ENCODE measurements around the gene RCAN3.

Gene RCAN3

DNA sequence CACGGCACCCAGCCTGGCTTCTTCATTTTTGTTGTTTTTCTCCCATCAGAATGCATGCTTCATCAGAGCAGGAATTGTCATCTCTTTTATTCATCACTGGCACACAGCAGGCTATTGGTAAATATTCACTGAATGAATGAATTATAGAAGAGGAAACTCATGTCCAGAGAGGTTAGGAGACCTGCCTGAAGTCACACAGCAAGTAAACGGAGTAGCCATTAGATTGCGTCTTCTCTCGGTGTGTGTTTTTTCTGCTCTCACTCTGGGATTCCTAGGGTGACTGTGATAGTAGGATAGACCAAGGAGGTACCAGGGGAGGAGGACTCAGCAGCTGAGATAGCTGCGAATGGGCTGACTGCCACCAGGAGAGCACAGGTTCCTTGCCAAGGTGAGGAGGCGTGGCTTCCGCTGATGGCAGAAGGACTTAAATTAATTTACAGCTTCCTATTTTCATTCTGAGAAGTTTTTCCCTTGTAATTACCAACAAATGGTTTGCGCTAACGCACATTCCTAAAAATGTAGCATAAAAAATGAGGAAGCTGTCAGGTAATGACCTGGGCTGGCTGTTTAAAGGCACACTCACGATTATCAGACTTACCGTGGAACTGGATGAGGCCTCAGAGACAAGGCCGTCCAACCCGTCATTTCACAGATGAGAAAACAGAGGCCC is 48.8 kb downstream of the RCAN3 start:
- DNase-seq (ENCODE audit: low read depth in 2 of 2): no peak

- DNase-seq (ENCODE audit: low read depth in 2 of 2): no peak
These were observed 49.4 kb downstream of the RCAN3 start for GRCh38 chr1:24551960-24552571.

DNA sequence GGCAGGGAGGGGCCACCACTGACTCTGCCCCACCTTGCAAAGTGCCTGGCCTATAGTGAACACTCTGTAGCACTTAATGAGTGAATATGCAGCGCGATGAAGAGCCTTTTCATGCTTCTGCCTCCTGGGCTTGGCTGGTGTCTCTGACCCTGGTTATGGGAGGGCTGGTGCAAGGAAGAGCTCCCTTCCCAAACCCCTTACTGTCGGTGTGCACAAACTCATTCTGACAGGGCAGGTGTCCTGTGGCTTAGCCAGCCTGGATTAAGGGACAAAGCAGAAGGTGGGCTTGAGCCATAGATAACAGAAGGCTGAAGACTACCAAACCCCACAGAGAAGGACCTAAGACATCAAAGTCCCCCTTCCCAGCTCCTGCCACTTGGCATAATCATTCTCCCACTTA is 51.3 kb downstream of the RCAN3 start:
- no peak for DNase-seq (ENCODE audit: low read depth in 2 of 2)

DNA sequence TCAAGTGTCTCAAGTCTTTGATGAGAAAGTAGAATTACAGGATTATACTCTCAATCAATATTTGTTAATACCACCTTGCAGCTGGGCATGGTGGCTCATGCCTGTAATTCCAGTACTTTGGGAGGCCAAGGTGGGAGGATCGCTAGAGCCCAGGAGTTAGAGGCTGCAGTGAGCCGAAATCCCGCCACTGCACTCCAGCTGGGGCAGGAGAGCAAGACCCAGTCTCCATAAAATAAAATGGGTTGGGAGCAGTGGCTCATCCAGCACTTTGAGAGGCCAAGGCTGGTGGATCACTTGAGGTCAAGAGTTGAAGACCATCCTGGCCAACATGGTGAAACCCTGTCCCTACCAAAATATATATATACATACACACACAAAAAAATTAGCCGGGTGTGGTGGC is 52.1 kb downstream of the RCAN3 start:
- DNase-seq (ENCODE audit: low read depth in 2 of 2): no peak

DNA sequence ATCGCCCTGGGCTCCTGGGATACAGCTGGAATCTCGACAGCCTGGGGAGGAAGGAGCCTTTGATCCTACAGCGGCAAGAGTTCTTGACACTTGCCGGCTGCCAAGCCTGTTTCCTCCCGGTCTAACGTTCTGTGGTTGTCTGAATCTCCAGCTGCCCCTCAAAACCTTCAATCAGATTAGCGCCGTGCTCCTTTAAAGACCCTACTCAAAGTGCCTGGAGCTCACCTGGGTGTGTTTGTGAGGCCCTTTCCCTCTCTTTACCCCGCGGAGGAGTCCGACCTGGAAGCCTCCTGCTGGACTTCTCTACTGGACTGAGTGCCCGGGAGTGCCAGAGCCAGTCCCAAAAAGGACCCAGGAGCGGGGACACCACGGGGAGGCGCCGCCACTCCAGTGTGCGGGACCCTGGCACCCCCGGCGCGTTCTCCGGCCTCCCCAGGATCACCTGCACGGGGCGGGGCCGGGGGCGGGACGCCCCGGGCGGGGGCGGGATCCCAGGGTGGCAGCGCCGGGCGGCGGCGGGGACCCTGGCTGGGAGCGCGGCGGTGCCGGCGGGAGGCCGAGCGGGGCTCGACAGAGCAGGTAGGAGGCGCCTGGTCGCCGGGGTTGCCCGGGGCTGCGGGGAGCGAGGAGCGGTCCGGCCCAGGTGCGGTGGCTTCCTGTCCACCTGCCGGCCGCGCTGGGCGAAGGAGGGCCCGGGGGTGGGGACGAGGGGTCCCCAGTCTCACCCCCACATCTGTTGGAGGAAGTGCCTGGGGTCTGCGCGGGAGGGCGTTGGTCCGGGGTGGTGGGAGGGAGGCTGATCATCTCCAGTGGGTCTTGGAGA is 53.2 kb downstream of the RCAN3 start, which contains the start of gene NCMAP:
Gene NCMAP, plus strand, starts transcription at position 497 of the 823 bp plus-strand sequence. CDS start 39,344 bp downstream, outside the sequence.
- no peak for DNase-seq (ENCODE audit: low read depth in 2 of 2)

DNA sequence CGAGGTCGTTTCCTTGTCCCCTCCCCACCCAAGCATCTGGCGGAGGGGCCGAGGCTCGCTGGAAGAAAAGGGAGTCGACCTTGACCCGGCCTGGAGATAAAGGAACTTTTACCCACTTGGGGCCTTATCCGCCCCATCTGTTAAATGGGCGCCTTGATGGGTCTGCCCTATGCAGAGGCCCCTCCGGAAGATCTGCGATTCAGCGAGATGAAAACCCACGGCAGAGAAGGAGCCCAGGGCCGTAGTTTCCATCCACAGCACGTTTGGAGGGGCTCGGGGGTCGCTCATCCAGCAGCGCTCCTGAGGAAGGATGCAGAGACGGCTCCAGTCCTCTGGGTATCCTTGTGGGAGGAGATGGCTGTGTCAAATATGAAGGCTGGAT is 53.8 kb downstream of the RCAN3 start:
- no peak for DNase-seq (ENCODE audit: low read depth in 2 of 2)

- no peak for DNase-seq (ENCODE audit: low read depth in 2 of 2)
These were observed 54.6 kb downstream of the RCAN3 start for GRCh38 chr1:24557220-24557619.

- no peak for DNase-seq (ENCODE audit: low read depth in 2 of 2)
These were observed 55.1 kb downstream of the RCAN3 start for GRCh38 chr1:24557711-24558131.

DNA sequence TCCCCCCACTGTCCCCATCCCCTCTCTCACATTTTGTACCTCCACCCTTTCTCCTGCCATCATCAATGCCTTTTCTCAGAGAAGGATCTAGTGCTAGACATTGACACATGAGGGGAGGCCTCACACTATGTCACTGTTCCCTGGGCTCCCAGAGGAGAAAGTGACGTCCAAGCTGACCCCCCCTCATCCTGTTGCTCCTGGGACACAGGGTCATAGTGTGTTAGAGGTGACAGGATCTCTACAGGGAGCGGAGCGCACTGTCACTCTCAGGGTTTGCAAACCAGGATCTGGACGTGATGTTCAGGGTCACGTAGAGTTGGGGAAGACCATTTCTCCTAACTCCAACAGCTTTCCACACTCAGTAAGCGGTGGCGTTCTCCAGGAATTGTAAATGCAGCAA is 55.8 kb downstream of the RCAN3 start:
- no peak for DNase-seq (ENCODE audit: low read depth in 2 of 2)

GRCh38 chr1:24558902-24559791 is 56.5 kb downstream of the RCAN3 start:
- DNase-seq (ENCODE audit: low read depth in 2 of 2): no peak

DNA sequence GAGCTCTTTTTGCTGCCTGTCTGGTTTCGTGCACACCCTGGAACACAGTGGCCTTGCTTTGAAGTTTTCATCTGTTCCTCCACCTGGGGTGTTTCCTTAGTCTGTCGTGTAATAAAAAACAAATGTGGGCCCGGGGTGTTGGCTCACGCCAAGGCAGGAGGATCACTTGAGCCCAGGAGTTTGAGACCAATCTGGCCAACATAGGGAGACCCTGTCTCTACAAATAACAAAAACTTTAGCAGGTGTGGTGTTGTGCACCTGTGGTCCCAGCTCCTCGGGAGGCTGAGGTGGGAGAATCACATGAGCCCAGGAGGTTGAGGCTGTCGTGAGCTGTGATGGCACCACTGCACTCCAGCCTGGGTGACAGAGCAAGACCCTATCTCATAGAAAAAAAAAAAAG is 57.7 kb downstream of the RCAN3 start:
- DNase-seq (ENCODE audit: low read depth in 2 of 2): no peak

DNA sequence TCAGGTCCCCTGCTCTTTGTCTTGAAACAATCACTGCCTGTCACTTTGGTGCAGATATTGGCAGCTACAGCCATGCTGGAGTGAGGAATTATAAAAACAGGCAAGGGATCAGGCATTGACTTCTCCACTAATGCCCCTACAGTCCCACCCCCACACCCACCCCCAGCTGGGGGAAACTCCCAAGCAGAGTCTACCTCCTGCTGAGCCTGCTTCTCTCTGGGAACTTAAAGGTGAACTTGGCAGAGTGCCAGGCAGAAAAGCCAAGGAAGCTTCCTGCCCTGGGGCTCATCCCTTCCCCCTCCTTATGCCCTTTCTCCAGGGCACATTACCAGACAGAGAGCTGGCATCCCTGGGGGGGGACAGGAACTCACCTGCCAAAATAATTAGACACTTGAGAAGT is 60.0 kb downstream of the RCAN3 start:
- DNase-seq (ENCODE audit: low read depth in 2 of 2): no peak

GRCh38 chr1:24564695-24565094 is 62.1 kb downstream of the RCAN3 start:
- no peak for DNase-seq (ENCODE audit: low read depth in 2 of 2)

DNA sequence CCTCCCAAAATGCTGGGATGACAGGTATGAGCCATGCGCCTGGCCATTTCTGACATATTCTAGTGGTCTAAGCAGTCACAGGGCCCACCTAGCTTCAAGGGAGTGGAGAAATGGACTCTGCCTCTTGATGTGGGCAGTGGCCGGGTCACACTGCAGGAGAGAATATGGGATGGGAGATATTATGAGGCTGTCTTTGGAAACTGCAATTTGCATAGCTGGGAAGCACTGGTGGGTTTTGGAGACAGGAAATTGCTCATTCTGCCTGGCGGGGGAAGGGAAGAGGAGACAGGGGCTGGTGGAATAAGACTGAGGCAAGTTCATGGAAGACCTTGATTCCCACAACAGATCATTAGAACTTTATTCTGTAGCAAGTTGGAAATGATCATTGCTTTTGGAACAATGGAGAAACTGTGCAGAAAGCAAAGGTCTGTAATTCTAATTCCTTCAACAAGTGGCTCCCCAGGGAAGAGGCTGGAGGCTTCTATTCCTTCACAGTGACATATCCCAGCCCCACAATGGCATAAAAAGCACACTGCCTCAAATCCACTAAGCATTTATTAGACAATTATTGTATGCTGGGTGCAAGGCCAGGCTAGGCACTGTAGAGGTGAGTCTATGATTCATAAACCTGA is 63.7 kb downstream of the RCAN3 start:
- DNase-seq (ENCODE audit: low read depth in 2 of 2): peak in 1 of 2 experiments; percentile 5

DNA sequence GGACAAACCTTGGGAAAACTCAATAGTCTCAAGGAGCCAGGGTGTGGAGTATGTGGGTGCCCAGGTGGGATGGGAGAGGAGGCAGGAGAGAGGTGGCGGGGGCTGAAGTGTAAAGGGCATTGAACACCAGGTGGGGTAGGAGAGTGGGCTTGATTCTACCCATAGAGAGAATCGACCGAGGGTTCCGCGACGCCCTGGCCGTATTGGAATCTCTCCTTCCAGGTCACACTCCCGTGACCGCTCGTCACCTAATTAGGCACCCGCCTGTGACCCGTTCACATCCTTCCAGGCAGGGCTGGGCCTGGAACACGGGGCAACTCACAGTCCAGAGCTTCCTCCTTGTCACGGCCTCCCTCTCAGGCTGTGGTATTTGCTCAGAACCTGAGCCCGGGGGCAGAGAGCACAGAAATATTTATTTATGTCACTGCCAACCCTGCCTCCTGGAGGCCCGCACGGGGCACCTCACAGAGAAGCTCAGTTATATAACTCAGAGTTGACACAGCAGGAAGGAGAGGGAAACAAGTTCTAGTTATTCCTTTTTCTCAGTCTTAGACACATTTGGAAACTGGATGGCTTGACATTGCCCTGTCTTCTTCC is 65.3 kb downstream of the RCAN3 start:
- DNase-seq (ENCODE audit: low read depth in 2 of 2): no peak

DNA sequence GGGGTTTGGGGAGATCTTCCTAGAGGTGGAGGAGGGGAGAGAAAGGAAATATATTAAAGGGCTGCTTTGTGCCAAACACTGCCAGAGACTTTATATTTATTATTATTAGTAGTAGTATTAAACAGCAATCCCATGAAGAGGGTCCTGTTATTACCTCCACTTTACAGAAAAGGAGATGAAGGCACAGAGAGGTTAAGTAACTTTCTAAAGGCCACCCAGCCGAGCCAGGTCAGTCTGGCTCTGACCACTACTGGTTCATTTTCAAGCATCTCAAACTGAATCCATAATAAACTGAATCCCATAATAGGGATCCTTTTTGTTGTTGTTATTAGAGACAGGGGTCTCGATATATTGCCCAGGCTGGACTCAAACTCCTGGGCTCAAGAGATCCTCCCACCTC is 65.8 kb downstream of the RCAN3 start:
- no peak for DNase-seq (ENCODE audit: low read depth in 2 of 2)

- no peak for DNase-seq (ENCODE audit: low read depth in 2 of 2)
These were observed 67.9 kb downstream of the RCAN3 start for GRCh38 chr1:24570265-24571125.

DNA sequence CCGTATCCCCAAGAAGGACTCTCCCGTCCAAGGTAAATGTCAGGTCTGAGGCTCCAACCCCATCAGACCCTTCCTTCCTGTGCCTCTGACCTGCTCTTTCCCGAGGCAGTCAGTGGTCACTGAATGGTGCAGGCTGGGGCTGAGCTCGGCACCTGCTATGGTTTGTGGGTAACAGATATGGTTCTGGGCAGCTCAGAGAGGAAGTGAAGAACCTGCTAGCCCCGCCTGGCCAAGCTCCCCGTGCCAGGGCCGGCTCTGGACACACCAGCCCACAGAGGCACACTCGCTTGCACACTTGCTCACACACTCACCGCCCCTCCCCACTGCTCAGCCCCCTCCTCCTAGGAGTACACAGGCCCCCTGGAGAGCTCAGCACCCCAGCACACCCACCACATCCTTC is 69.7 kb downstream of the RCAN3 start:
- DNase-seq (ENCODE audit: low read depth in 2 of 2): no peak

- no peak for DNase-seq (ENCODE audit: low read depth in 2 of 2)
These were observed 73.4 kb downstream of the RCAN3 start for GRCh38 chr1:24575905-24576587.
